ENCODE results near the gene MRPL51.
"Not testable (repeated sequence)": the region's sequence is repeated elsewhere in the genome, so short reads cannot be mapped to it uniquely, and the experiment has no call there.

MRPL51 gene

DNA sequence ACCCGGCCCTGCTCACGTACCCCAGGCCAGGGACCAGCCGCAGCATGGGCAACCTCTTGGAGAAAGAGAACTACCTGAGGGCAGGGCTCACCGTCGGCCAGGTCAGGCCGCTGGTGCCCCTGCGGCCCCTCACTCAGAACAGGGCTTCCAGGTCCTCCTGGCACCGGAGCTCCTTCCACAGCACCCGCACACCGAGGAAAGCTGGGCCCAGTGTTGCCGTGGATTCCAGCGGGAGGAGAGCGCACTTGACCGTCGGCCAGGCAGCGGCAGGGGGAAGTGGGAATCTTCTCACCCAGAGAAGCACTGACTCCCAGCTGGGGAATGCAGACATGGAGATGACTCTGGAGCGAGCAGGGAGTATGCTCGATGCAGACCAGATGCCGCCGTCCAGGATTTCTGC, 14.6 kb downstream of the MRPL51 start:
- DNase-seq = no peak

DNA sequence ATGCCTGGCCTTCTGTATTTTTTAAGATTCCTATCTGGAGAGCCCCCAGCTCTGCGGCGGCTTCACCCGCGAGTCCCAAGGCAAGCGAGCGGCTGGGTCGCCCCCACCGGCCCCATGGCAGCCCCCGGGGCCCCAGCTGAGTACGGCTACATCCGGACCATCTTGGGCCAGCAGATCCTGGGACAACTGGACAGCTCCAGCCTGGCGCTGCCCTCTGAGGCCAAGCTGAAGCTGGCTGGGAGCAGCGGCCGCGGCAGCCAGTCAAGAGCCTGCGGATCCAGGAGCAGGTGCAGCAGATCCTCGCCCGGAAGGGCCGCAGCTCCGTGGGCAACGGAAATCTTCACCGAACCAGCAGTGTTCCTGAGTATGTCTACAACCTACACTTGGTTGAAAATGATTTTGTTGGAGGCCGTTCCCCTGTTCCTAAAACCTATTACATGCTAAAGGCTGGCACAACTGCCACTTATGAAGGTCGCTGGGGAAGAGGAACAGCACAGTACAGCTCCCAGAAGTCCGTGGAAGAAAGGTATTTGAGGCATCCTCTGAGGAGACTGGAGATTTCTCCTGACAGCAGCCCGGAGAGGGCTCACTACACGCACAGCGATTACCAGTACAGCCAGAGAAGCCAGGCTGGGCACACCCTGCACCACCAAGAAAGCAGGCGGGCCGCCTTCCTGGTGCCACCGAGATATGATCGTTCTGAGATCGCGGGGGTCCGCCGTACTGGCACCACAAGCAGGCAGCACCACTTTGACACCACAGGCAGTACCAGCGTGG, 15.3 kb downstream of the MRPL51 start:
- DNase-seq = not testable (repeated sequence)

DNA sequence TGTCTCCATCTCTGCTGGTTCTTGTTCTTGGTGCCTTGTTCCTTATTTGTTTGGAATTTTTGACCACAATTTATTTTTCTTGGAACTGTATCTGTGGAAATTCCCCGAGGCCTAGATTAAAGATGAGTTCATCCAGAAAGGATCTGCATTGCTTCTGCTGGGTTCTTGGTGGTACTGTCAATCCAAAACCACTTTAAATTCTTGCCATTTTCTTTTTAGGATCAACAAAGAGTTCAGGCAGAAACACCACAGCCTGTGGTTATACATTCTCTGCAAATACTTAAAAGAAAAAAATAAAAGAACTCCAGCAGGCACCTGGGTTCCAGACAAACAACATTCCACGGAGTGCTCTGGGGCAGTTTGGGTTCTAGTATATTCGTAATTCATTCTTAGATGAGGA, 16.6 kb downstream of the MRPL51 start:
- no peak for DNase-seq

DNA sequence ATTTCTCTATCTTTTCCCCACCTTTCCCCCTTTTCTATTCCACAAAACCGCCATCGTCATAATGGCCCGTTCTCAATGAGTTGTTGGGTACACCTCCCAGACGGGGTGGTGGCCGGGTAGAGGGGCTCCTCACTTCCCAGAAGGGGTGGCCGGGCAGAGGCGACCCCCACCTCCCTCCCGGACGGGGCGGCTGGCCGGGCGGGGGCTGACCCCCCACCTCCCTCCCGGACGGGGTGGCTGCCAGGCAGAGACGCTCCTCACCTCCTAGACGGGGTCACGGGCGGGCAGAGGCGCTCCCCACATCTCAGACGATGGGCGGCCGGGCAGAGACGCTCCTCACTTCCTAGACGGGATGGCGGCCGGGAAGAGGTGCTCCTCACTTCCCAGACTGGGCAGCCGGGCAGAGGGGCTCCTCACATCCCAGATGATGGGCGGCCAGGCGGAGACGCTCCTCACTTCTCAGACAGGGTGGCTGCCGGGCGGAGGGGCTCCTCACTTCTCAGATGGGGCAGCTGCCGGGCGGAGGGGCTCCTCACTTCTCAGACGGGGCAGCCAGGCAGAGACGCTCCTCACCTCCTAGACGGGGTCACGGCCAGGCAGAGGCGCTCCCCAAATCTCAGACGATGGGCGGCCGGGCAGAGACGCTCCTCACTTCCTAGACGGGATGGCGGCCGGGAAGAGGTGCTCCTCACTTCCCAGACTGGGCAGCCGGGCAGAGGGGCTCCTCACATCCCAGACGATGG, 17.7 kb downstream of the MRPL51 start:
- DNase-seq = not testable (repeated sequence)

DNA sequence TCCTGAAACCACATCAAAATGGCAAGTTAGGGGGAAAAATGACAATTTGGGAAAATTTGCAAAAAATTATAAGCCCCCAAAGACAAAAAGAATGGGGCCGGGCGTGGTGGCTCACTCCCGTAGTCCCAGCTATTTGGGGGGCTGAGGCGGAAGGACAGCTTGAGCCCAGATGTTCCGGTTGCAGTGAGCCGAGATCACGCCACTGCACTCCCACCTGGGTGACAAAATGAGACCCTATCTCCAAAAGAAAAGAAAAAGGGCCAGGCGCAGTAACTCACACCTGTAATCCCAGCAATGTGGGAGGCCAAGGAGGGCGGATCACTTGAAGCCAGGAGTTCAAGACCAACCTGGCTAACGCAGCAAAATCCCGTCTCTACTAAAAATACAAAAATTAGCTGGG, 20.6 kb downstream of the MRPL51 start:
- DNase-seq = no peak

DNA sequence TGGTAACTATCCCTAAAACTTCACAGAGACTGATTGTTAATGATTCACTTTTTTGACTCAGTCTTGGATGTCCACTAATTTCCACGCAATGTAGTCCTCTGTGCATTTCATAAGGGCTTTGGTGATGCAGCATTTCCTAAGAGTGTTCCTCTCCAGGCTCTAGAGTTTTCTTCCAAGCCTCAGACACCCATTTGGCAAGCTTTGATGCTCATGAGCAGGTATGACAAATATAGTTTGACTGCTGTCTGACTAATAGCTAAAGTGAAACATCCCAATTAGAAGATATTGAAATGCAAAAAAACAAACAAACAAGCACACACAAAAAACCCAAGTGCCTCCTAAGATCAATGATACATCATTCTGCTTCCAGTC, 21.1 kb downstream of the MRPL51 start:
- no peak for DNase-seq

DNA sequence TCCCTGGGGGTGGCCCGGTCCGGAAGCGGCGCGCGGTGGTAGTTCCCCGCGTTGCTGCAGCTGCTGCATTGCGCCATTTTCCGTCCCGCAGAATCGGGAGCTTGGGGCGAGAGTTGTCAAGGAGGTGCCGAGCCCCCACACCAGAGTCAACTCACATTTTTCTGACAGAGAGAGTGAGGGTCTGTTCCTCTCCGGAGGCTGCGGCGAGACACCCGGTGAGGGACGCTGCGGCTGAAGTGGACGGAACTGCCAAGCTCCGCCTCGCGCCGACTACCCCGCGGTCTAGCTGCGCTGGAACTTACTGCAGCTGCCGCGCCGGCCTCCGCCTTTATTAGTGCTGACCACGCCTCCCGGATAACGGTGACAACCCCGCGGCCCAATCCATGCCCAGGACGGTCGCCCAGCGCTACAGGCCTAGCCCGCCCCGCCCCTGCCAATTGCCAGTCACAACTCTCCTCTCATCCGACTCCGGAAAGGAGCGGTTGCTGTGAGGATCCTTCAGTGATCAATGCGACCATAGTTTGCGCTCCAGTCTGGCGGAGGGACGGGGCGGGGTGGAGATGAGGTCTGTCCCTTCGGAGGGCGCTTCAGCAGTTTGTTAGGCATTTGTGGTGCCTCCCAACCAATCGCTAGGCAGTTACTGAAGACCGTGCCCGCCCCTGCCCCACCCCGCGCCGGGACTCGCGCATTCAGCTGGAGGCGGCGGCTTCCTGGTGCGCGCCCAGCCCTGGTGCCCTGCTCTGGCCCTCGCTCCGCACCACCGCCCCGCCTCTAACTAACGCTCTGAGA, 22.5 kb downstream of the MRPL51 start, which contains the start of gene VAMP1:
Gene VAMP1, minus strand, starts transcription at position 303 of the 789 bp plus-strand sequence. Its CDS starts 146 bp downstream, at position 157.
- peak; percentile 98 to 99 for DNase-seq

DNA sequence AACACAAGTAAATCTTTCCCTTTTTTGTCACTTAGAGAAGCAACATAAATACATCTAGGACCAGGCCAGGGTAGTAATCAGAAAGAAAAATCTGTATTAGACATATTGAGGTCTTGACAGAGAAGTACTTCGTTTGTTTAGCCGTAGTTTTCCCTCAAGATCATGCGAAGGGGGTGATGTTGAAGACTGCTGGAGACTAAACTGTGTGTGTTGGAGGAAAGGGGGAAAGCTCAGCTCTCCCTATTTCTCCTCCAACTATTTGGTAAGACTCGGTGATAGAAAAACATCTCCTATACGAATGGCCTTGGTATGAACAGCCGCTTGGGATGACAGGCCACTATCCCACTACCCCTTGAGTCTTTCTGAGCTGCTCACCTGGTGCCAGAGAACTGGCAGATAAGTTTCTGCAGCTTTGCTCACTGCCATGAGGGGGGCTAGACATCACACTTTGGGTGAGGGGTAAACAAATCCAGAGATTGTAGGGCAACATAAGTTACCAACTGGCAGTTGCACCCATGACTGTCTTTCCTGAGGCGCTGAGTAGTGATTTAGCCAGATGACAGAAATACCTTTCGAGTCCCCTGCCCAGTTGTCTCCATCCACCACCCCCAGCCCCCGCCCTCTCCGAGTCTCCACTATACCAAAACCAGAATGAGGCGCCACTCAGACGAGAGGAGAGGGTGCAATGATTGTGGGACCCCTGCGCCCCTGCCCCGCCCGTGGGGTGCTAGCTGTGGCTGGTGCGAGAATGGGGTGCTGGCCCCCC, 23.3 kb downstream of the MRPL51 start:
- DNase-seq = no peak

DNA sequence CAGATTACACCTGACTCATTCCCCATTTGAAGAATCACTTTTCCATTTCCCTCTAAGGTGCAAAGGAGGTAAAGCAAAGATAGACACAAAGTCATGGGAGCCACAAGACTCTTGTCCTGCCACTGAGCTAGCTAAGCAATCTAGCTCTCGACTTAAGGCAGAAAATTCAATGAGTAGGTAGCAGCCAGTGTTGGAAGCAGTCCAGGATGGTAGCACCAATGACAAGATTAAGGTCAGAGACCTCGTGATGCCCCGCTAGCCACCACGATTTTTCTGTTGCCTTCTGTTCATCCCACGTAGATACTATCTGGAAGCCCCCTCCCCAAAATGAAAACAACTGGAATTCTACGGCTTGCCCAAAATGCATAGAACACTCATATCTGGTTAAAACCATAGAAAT, 24.0 kb downstream of the MRPL51 start:
- DNase-seq = no peak

DNA sequence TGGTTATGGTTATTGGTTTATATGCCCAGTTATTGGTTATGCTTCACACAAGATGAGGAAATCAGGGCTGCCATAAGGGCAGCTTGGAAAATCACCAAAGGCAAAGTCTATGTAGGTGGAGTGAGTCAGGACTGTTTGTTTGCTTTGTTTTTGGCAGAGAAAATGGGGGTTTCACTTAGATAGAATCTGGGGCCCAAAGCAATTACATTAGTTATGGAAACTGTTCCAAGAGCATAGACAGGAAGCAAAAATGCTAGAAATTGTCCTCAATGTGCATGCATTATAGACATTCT, 24.8 kb downstream of the MRPL51 start:
- no peak for DNase-seq

DNA sequence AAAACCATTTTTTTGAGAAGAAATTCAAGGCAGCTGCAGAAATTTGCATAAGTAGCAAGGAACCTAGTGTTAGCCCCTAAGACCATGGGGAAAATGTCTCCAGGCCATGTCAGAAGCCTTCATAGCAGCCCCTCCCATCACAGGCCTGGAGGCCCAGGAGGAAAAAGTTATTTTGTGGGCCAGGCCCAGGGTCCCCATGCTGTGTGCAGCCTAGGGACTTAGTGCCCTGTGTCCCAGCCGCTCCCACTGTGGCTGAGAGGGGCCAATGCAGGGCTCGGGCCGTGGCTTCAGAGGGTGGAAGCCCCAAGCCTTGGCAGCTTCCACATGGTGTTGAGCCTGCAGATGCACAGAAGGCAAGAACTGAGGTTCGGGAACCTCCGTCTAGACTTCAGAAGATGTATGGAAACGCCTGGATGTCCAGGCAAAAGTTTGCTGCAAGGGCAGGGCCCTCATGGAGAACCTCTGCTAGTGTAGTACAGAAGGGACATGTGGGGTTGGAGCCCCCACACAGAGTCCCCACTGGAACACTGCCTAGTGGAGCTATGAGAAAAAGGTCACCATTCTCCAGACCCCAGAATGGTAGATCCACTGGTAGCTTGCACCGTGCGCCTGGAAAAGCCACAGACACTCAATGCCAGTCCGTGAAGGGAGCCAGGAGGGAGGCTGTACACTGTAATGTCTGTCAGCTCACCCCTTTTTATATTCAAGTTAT, 25.3 kb downstream of the MRPL51 start:
- not testable (repeated sequence) for DNase-seq

DNA sequence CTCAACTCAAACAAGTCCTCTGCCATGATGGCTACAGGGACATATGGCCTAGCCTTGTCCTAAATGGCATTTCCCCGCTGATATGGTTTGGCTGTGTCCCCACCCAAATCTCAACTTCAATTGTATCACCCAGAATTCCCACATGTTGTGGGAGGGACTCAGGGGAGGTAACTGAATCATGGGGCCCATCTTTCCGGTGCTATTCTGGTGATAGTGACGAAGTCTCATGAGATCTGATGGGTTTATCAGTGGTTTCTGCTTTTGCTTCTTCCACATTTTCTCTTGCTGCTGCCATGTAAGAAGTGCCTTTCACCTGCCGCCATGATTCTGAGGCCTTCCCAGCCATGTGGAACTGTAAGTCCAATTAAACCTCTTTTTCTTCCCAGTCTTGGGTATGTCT, 26.3 kb downstream of the MRPL51 start:
- not testable (repeated sequence) for DNase-seq

DNA sequence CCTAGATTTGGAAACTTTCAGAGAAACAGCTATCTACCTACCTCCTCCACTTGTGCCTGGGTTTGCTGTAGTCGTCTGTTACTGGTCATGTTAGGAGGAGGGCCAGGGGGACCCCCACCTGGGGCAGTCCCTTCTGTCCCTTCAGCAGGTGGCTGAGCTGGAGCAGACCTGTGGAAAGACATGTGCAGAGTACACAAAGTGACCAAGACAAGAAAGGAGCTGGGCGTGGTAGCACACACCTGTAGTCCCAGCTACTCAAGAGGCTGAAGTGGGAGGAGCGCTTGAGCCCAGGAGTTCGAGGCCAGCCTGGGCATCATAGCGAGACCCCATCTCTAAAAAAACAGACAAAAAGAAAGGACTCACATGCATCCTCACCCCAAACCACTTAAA, 26.9 kb downstream of the MRPL51 start:
- DNase-seq = no peak

DNA sequence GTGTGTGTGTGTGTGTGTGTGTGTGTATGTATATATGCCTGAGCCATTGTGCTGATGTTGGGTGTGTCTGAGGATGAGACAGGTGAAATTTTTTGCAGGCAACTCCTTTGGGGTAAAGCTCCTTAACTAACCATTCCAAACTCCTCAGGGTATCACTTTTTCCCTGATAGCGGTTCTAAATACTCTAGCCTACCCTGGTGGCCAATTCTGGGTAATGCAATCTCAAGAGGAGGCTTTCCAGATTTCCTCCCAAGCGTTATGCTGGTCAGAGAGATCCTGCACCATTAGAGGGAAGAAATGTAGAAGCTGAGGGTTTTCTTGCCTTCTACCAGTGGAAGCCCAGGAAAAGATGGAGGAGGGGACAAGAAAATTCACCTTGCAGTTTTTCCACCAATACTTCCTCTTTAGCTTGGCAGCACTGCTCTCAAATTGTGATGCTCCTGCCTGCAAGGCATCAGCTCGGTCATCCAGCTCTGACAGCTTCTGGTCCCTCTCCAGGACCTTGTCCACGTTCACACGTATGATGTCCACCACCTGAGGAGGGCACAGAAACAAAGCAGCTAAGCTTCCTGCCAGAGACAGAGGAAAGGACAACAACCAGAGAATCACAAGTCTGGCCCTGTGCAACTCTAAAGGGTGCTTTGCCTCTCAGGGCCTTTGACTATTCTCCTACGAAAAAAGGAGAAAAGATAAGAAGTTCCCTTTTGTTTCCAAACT, 27.4 kb downstream of the MRPL51 start:
- peak in 1 of 2 donors; percentile 59 for DNase-seq

DNA sequence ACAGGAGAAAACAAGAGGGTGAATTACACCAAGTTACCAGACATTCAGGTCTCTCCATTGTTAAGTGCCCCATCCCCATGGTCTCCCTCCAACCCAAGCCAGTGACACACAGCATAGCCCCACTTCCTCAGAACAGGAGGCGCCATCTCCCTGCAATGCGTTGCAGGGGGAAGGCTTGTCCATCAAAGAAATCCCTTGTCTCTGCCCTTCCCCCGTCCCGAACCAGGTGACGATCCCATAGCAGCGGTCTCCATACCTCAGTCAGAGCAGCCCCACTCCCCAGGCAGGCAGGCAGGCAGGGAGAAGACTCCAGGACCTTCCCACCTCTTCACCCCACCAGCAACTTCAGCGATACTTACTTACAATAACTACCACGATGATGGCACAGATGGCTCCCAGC, 28.5 kb downstream of the MRPL51 start:
- no peak for DNase-seq

DNA sequence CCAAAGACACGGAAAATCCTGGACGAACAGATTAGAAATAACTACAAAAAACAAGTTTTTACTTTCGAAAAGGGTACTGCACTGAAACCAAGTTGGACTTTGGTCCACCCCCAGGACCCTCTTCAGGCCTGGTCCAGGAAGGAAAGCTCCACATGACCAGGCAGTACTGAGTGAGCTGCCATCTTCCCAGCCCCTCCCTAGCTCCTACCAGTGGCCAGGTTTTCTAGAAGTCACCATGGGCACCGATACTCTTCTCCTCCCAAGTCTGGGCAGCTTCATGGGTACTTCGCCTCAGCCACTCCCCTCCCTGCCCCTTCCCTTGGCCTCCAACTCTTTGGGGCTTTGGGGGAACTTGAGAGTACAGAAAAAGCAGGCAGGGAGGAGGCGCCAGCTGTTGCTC, 29.2 kb downstream of the MRPL51 start:
- no peak for DNase-seq

DNA sequence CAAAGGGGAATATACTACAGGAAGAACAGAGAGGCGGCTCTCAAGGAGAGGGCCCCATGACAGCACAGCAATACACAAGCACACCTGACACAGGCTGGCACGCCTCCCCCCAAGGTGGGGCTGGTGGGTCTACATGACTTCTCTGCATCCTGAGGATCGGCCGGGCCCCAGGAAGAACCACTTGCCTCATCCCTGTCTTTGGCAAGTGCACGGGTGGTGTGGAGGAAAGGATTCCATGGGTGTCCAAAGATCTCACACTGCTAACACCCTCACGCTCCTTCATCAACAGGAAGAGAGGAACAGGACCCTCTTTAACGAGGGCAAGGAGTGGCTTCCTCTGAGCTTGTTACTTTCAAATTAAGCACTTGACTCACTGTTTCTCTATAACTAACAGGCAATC, 29.8 kb downstream of the MRPL51 start:
- no peak for DNase-seq

DNA sequence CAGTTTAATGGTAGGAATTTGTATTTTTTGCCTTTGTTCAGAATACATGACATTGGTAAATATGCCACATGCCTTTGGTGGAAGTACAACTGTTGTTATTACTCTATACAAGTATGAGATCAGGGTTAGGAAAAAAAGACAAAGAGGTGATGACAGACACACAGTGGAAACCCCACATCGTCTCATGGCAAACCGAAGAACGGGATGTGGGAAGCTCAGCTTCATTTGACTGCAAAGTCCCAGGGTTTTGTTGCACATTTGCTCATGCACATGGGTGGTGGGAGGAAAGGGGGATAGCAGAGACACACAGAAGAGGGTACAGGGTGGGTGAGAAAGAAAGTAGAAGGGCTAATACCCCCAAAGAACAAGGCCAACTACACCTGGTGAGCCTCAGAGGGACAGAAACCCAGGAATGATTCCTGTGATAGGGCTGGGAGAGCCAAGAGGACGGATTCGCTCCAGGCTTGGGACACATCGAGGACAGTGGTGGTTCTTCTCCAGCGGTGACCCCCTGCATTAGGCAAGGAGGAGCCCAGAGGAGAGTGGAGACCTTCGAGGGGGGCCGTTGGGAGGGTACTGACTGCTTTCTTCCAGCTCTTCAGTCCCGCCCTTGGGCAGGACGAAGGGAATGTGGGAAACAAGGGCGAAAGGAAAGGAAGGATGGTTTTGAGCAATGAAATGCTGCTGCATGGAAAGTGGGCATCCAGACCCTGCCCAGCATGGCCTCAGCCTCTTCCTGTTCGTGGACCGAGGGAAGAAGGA, 30.6 kb downstream of the MRPL51 start:
- peak; percentile 35 to 52 for DNase-seq

DNA sequence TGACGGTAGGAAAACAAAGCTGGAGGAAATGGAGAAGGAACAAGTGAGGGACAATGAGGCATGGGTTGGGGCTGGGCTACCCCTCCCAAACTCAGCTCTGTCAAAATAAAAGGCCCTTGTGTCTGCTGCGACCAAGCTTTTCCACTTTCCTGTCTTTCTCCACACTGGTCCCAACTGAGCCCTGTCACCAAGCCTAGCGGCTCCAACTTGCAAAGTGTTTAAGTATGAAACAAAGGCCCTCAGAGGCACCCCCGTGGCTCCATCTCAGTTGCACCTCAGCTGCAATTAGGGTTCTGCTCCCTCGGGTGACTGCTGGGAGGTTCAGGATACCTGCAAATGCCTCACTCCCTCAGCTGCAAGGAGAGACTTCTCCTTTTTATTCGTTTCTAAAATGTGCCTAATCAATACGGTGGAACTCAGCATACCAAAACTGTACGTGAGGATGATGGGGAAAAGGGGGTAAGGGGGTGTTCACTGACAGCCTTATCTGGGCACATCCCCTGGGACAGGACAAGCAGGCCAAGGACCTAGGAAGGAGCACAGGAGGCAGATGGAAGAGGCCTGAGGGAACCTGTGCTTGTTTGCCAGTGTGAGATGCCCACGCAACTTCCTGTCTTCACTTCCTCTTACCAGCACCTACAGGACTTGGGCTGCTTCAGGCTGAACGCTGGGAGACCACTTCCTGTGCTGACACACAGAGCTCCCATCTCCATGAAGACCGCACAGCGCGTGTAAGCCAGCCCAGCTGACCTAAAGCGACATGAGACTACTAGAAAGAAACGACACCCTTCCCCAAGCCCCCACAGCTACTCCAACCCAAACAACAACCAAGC, 31.4 kb downstream of the MRPL51 start:
- DNase-seq = peak; percentile 79 to 80
